ENCODE data around the gene BAIAP3.
"Not testable (repeated sequence)": the region's sequence is repeated elsewhere in the genome, so short reads cannot be mapped to it uniquely, and the experiment has no call there.

BAIAP3 gene

GRCh38 chr16:1315081-1316032 lies 18.1 kb upstream of the BAIAP3 start:
- no peak for DNase-seq (ENCODE audit: extremely low spot score, insufficient read length, low read depth)
- no peak for FAIRE-seq

- FAIRE-seq (no peak), DNase-seq (ENCODE audit: extremely low spot score, insufficient read length, low read depth) (no peak)
Observed at GRCh38 chr16:1316033-1316405, 17.4 kb upstream of the BAIAP3 start.

- DNase-seq (ENCODE audit: extremely low spot score, insufficient read length, low read depth), result no peak
- no peak for FAIRE-seq
Observed at GRCh38 chr16:1317479-1318267, 15.8 kb upstream of the BAIAP3 start.

- no peak for FAIRE-seq
- DNase-seq (ENCODE audit: extremely low spot score, insufficient read length, low read depth), result no peak
Observed at GRCh38 chr16:1318268-1318545, 15.2 kb upstream of the BAIAP3 start.

- FAIRE-seq (no peak), DNase-seq (ENCODE audit: extremely low spot score, insufficient read length, low read depth) (no peak)
Observed at GRCh38 chr16:1319041-1319440, 14.4 kb upstream of the BAIAP3 start.

- DNase-seq (ENCODE audit: extremely low spot score, insufficient read length, low read depth) (no peak), FAIRE-seq (no peak)
Observed at GRCh38 chr16:1320097-1320496, 13.3 kb upstream of the BAIAP3 start.

GRCh38 chr16:1320658-1321240 lies 12.7 kb upstream of the BAIAP3 start:
- no peak for DNase-seq (ENCODE audit: extremely low spot score, insufficient read length, low read depth)
- FAIRE-seq, result no peak

GRCh38 chr16:1322407-1322806 lies 11.0 kb upstream of the BAIAP3 start:
- DNase-seq (ENCODE audit: extremely low spot score, insufficient read length, low read depth) (no peak), FAIRE-seq (no peak)

- FAIRE-seq, result no peak
- no peak for DNase-seq (ENCODE audit: extremely low spot score, insufficient read length, low read depth)
Observed at GRCh38 chr16:1323296-1324239, 9.9 kb upstream of the BAIAP3 start.

- no peak for DNase-seq (ENCODE audit: extremely low spot score, insufficient read length, low read depth)
- FAIRE-seq, result no peak
Observed at GRCh38 chr16:1324286-1324826, 9.1 kb upstream of the BAIAP3 start.

GRCh38 chr16:1325261-1325660 lies 8.2 kb upstream of the BAIAP3 start:
- FAIRE-seq, result no peak
- no peak for DNase-seq (ENCODE audit: extremely low spot score, insufficient read length, low read depth)

GRCh38 chr16:1325673-1326371 lies 7.6 kb upstream of the BAIAP3 start:
- no peak for DNase-seq (ENCODE audit: extremely low spot score, insufficient read length, low read depth)
- no peak for FAIRE-seq

GRCh38 chr16:1326391-1326790 lies 7.1 kb upstream of the BAIAP3 start:
- FAIRE-seq, result no peak

GRCh38 chr16:1326946-1327618 lies 6.4 kb upstream of the BAIAP3 start:
- DNase-seq (ENCODE audit: extremely low spot score, insufficient read length, low read depth) (no peak), FAIRE-seq (no peak)

More at GRCh38 chr16:1326391-1326790, 7.1 kb upstream of the BAIAP3 start:
- DNase-seq (ENCODE audit: extremely low spot score, insufficient read length, low read depth), result no peak

GRCh38 chr16:1327619-1327947 lies 5.9 kb upstream of the BAIAP3 start:
- DNase-seq (ENCODE audit: extremely low spot score, insufficient read length, low read depth) (no peak), FAIRE-seq (no peak)

GRCh38 chr16:1328136-1328535 lies 5.3 kb upstream of the BAIAP3 start:
- not testable (repeated sequence) for DNase-seq (ENCODE audit: extremely low spot score, insufficient read length, low read depth); FAIRE-seq

- DNase-seq (ENCODE audit: extremely low spot score, insufficient read length, low read depth); FAIRE-seq: not testable (repeated sequence)
Observed at GRCh38 chr16:1328961-1329360, 4.5 kb upstream of the BAIAP3 start.

GRCh38 chr16:1330260-1330914 lies 3.1 kb upstream of the BAIAP3 start:
- no peak for FAIRE-seq

More at GRCh38 chr16:1330260-1330914, 3.1 kb upstream of the BAIAP3 start:
- no peak for DNase-seq (ENCODE audit: extremely low spot score, insufficient read length, low read depth)
